ENCODE measurements around the gene FCN3. TPM values are rescaled to one million over a fixed set of nuclear protein-coding genes. Genes with fewer than 3 reads are reported as not detected.

FCN3 gene
- total and polyA plus RNA-seq, 2 of the 4 experiments (the other 2 are of a cell fraction): not detected

- H3K9me1 ChIP-seq (ENCODE audit: insufficient read depth, low read length): no peaks in the 10 kb centered on the region
- H3K14ac ChIP-seq (replicated peaks; ENCODE audit: low read depth, low read length): no peak overlapping the region
- 86% methylated on average over 10 of the region's 17 CpGs; no CpG with 5 or more reads in 1 of the 2 experiments for WGBS, 2 experiments (ENCODE audit: extremely low coverage in 2 of 2, insufficient read length in 1 of 2)
- ChIA-PET CTCF (no interaction called here), POLR2A (ENCODE audit: unreplicated experiment) (no interaction called here)
- in situ Hi-C loops (cut with MboI; ENCODE audit: low sequenced_read_pairs) (no loop called here), dilution Hi-C loops (cut with HindIII; ENCODE audit: low sequenced_read_pairs, unreplicated experiment) (no loop called here), intact Hi-C loops (cut with micrococcal nuclease) (no loop called here)
- TSS peak; percentile 71 for BruUV-seq (replicated peaks)
- H2BK20ac ChIP-seq (ENCODE audit: low read depth, low read length): no peak overlapping the region
- H3K23ac ChIP-seq (ENCODE audit: low read depth, low read length): no peak overlapping the region
- peaks cover 19% of the 10 kb centered on the region for H4K20me1 ChIP-seq (ENCODE audit: insufficient read depth, low read length)
- no peak overlapping the region for H3K9ac ChIP-seq (ENCODE audit: low read depth, low read length)
- ATAC-seq (ENCODE audit: low read depth) (no peak), DNase-seq (no peak)
- H2AK9ac ChIP-seq (replicated peaks; ENCODE audit: low read depth, low read length, poor library complexity): peak overlapping the region; percentile 37
- no peak overlapping the region for H3K4ac ChIP-seq (ENCODE audit: low read depth, low read length)
- H3K4me2 ChIP-seq (ENCODE audit: low read depth, low read length): no peak overlapping the region
- H3K27ac ChIP-seq (ENCODE audit: insufficient read depth, low read length): no peak overlapping the region
- no peaks in the 10 kb centered on the region for H3K27me3 ChIP-seq (ENCODE audit: control insufficient read depth, insufficient read depth, low read length)
- H4K5ac ChIP-seq (ENCODE audit: low read depth, low read length): no peak overlapping the region
- H2AK5ac ChIP-seq (ENCODE audit: low read depth, low read length): no peak overlapping the region
- H3K18ac ChIP-seq (ENCODE audit: low read depth, low read length): no peak overlapping the region
- no peak overlapping the region for H3K56ac ChIP-seq (ENCODE audit: extremely low read depth, insufficient read depth, low read length)
- H4K8ac ChIP-seq (ENCODE audit: low read depth in 2 of 2, low read length in 2 of 2): no peak overlapping the region
- no peak overlapping the region for H2AFZ ChIP-seq (replicated peaks; ENCODE audit: low read length, poor library complexity)
- H2BK5ac ChIP-seq (ENCODE audit: low read depth, low read length, poor library complexity, severe bottlenecking): no peak overlapping the region
- no peak overlapping the region for H3K4me3 ChIP-seq (ENCODE audit: insufficient read depth, low read depth, low read length)
- no peak overlapping the region for H2BK15ac ChIP-seq (ENCODE audit: low read depth, low read length)
- H3K79me1 ChIP-seq (ENCODE audit: low read depth in 1 of 2, low read length in 2 of 2): peaks cover 0 to 17% of the 10 kb centered on the region in 2 experiments; a peak in 3 of 4 replicates
- peaks cover under 1% of the 10 kb centered on the region; the same call in 1 of the 2 replicates for H3K4me1 ChIP-seq (ENCODE audit: control insufficient read depth, insufficient read depth, low read length)
- no peak overlapping the region for H2BK120ac ChIP-seq (ENCODE audit: low read depth, low read length)
- H4K91ac ChIP-seq (ENCODE audit: insufficient read depth, low read depth, low read length): no peak overlapping the region
- H3K9me3 ChIP-seq (ENCODE audit: control insufficient read depth, insufficient read depth, low read length): no peaks in the 10 kb centered on the region
- H3K36me3 ChIP-seq (ENCODE audit: control insufficient read depth, insufficient read depth, low read length): peaks cover 46% of the 10 kb centered on the region
- TF ChIP-seq MXI1 (IDR thresholded peaks at IDR 0.05; ENCODE audit: borderline replicate concordance, low read depth, low read length) (no peak), RCOR1 (IDR thresholded peaks at IDR 0.05; ENCODE audit: insufficient replicate concordance, low read length) (no peak), NFE2L2 (IDR thresholded peaks at IDR 0.05; ENCODE audit: low read depth, low read length) (no peak), RFX5 (IDR thresholded peaks at IDR 0.05; ENCODE audit: low read depth, low read length) (no peak), POLR2A (IDR thresholded peaks at IDR 0.05; ENCODE audit: low read depth, low read length) (no peak), CTCF (conservative IDR thresholded peaks at IDR 0.05; ENCODE audit: low read depth, low read length) (no peak), MAZ (IDR thresholded peaks at IDR 0.05; ENCODE audit: borderline replicate concordance, low read depth, low read length) (no peak), ELK1 (IDR thresholded peaks at IDR 0.05; ENCODE audit: borderline replicate concordance, low read depth, low read length) (no peak), BHLHE40 (IDR thresholded peaks at IDR 0.05; ENCODE audit: low read depth, low read length) (no peak), CEBPB (IDR thresholded peaks at IDR 0.05; ENCODE audit: low read depth, low read length) (no peak), CHD1 (IDR thresholded peaks at IDR 0.05; ENCODE audit: low read depth, low read length) (no peak), RAD21 (IDR thresholded peaks at IDR 0.05; ENCODE audit: low read length) (no peak), USF2 (IDR thresholded peaks at IDR 0.05; ENCODE audit: low read depth, low read length) (no peak), SMC3 (IDR thresholded peaks at IDR 0.05; ENCODE audit: low read depth, low read length) (no peak), MAFK (IDR thresholded peaks at IDR 0.05; ENCODE audit: low read depth, low read length) (no peak)
These were observed 38.9 kb downstream of the FCN3 start for GRCh38 chr1:27335506-27336422.
